KBM-7 (cell line): Measurements from ENCODE around the gene FBXW8.
A peak's percentile ranks its signal among the peaks of the same experiment; 100 is the strongest.

Experiments
- DNase-seq: peaks from one replicate; pipeline ENCODE4 v3.0.0-alpha.2; 2015
- in situ Hi-C: fragments of 300-500 bp; cut with MboI; formaldehyde crosslinking; loops from 2 replicates; pipeline ENCODE4 v1.14.3; 2020; ENCODE audit warnings: low sequenced_read_pairs, low pct_unique_long_range_greater_than_20kb, mixed read lengths

Gene FBXW8

DNA sequence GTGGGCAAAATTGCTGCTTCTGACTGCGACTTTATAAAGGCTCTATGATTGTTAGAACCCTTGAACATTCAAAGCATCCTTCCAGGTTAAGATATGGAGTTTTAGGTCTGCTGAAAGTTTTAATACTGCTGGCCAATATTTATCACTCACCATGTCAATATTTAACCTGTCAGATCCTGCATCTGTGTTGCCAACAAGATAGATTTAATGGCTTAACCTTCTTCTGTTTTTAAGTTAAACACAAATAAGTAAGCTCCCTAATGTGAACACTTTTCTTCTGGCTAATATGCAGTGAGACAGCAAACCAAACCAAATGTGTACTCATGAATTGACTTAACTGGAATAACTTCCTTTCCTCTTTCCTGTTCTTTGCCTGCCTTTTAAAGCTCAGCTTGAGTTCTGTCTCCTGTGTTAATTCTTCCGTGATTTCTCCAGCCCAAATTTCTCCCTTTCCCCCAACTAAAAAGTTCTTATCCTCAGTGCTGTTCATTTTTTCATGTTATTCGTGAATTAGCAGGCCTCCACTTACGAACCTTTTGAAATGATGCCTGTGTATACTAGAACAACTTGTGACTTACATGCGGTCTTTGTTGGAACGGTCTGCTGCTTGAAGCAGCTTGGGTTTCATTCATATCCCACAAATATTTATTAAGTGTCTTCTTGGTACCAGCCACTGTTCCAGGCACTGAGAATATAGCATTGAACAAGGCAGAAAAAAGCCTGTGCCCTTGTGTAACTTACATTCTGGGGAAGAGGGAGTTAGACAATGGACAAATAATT, 9.1 kb downstream of the FBXW8 start:
- in situ Hi-C loops, result no loop called here
- DNase-seq, result no peak

DNA sequence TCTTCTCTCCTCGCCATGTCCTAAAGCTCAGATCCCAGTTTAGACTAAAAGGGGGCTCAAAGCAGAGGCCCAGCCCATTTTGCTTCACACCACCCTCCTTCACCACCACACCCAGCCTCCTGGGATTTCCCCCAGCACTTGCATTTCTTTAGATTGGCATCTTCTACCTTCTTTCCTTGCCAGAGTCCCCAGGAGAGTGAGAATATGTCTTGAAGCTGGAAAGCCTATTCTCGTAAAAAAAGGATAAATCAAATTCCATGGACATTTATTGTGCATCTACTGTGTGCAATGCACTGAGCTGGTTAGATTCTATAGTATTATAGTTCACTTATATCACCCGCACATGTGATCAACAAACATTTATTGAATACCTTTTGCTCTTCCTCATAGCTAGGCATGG, 10.2 kb downstream of the FBXW8 start:
- no peak for DNase-seq

DNA sequence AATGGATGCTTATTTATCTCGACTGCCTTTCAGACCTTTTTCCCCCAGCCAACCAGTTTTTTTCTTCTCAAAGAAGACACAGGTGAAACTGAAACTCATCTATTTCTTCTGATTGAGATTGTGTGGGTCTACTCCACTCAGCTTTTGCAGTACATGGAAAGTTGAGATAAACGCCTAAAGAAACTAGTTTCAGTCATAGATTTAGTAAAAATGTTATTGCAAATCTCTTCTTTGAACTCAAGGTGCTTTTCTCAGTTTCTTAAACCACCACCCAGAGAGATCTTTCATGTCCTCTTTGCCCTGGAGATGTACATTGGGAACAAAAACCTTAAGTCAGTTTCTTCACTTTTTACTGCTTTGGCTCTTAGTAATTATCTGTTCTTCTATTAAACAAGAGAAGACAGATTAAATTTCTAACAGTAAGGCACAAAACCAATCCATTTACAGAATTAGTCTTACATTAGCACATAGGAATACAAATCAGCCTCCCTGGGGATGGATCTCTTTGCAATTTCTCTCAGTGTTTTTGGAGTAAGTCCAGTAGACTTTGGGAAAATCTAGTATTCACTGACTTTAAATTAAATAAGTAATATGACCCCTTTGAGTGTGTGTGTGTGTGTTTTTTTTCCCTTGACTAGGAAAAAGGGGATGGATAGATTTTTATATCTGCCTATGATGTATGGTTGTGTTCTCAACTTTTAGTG, 11.6 kb downstream of the FBXW8 start:
- in situ Hi-C loops, result no loop called here
- no peak for DNase-seq

More for the DNA sequence above, 10.2 kb downstream of the FBXW8 start:
- in situ Hi-C loops, result no loop called here

GRCh38 chr12:116924558-116925453, 14.1 kb downstream of the FBXW8 start:
- in situ Hi-C loops, result no loop called here
- peak; percentile 70 for DNase-seq

DNA sequence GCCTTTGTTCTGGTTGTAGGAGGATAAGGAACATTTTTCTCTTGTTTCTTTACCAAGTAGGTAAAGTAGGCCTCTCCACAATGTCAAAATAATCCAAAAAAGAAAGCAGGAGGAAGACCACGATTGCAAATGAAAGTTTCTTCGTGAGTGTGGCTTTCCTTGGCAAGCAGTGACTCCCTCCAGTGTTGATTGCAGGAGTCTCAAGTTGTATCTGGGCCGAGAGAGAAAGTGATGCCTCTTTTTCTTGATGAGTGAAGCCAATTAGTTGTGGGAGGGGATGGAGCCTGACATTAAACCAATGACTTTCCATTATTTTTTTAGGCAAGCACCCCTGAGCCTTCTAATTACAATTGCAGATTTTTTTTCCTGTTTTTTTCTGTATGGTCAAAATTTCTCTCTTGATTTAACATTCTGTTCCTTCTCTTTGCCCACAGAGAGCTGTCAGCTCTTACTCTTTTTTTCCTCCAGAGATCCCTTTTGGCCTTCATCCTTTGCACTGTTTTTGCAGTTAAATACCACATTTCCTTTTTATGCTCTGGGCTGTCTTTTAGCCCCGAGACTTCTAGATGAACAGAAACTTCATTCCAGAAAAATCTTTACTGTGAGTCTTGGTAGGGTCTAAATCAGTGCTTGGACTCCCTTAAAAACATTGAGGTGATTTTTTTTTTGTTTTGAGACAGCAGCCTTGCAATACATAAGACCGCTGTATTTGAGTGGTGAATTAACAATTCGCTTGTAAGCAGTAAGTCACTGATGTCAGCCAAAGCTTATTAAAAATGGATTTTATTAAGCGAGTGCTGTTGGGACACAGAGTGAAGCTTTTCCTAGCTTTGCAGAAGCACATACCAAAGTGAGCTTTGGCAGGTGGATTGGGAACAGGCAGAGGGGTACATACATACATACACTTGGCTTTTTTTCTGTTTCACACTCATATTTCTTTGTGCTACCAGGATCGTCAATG, 15.8 kb downstream of the FBXW8 start:
- in situ Hi-C loops, result no loop called here
- DNase-seq, result no peak

GRCh38 chr12:116927244-116927940, 16.6 kb downstream of the FBXW8 start:
- in situ Hi-C loops, result no loop called here
- DNase-seq, result no peak

DNA sequence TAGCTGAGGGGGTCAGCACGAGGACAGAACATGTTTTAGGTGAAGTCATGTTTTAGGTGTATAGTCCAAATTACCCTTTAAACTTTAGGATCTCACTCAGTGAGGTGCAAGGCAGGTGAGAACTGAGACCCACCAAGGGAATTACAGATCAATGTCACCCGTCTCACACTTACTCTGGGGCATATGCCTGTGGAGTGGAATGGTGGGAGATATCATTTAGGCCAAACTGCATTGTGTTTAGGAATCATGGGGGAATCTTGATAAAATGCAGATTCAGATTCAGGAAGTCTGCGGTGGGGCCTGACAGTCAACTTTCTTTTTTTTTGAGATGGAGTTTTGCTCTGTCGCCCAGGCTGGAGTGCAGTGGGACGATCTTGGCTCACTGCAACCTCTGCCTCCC, 17.8 kb downstream of the FBXW8 start:
- no peak for DNase-seq
- in situ Hi-C loops, result no loop called here

DNA sequence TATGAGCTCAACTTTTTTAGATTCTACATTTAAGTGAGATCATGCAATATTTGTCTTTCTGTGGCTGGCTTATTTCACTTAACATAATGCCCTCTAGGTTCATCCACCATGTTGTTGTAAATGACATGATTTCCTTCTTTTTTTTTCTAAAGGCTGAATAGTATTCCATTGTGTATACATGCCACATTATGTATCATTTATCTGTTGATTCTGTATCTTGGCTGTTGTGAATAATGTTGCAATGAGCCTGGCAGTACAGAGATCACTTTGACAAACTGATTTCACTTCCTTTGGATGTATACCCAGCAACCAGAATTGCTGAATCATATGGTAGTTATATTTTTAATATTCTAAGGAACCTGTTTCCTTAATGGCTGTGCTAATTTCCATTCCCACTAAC, 19.1 kb downstream of the FBXW8 start:
- in situ Hi-C loops, result no loop called here
- no peak for DNase-seq

DNA sequence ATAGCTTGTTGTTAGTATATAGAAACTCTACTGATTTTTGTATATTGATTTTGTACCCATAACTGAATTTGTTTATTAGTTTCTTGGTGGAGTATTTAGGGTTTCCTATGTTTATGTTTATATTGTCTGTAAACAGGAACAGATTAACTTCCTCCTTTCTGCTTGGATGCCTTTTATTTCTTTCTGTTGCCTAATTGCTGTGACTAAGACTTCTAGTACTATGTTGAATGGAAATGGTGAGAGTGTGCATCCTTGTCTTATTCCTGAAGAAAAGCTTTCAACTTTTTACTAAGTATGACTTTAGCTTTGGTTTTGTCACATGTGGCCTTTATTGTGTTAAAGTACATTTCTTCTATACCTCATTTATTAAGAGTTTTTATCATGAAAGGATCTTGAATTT, 20.9 kb downstream of the FBXW8 start:
- in situ Hi-C loops, result no loop called here
- peak; percentile 30 for DNase-seq

DNA sequence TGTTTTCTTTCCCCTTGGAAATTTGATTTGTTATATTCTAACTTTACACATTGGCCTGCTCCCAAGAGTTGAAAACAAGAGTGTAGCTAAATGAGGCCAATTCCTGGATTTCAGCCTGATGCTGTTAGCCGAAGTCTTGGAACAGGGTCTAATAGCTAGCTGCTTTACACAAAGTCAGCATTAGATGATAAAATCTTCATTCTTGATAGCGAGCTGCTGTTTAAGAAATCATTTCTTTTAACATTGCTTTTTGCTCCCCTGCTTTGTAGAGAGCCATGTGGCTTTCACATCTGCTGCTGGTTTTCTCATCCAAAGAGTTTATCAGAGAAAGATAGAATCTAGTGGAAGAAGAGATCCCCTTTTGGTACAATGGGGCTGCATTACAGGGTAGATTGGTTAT, 22.3 kb downstream of the FBXW8 start:
- no peak for DNase-seq
- in situ Hi-C loops, result no loop called here

GRCh38 chr12:116933512-116934246, 22.9 kb downstream of the FBXW8 start:
- in situ Hi-C loops, result no loop called here
- DNase-seq, result no peak

- DNase-seq, result peak; percentile 9
These were observed 24.4 kb downstream of the FBXW8 start for GRCh38 chr12:116934908-116935705.

GRCh38 chr12:116937640-116938039, 26.9 kb downstream of the FBXW8 start:
- in situ Hi-C loops, result no loop called here
- DNase-seq, result no peak

More at GRCh38 chr12:116934908-116935705, 24.4 kb downstream of the FBXW8 start:
- in situ Hi-C loops, result no loop called here

GRCh38 chr12:116939734-116940133, 29.0 kb downstream of the FBXW8 start:
- in situ Hi-C loops, result no loop called here
- DNase-seq, result no peak

DNA sequence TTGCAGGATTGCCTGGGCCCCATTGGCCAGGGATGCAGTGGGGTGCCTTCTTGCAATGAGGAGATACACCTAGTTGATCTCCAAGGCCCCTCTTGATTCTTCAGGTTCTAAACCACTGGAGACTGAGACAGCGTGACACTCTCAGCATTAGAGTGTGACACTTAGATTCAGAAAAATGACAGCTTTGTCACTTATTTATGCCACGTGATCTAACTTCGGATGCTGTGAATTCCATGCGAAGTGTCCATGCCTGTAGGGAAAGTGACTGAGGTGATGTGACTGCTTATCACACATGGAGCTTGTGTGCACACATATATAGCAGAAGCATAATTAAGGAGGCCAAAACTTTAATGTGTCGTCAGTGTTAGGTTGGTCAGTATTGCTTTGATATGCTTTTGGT, 30.4 kb downstream of the FBXW8 start:
- in situ Hi-C loops, result no loop called here

DNA sequence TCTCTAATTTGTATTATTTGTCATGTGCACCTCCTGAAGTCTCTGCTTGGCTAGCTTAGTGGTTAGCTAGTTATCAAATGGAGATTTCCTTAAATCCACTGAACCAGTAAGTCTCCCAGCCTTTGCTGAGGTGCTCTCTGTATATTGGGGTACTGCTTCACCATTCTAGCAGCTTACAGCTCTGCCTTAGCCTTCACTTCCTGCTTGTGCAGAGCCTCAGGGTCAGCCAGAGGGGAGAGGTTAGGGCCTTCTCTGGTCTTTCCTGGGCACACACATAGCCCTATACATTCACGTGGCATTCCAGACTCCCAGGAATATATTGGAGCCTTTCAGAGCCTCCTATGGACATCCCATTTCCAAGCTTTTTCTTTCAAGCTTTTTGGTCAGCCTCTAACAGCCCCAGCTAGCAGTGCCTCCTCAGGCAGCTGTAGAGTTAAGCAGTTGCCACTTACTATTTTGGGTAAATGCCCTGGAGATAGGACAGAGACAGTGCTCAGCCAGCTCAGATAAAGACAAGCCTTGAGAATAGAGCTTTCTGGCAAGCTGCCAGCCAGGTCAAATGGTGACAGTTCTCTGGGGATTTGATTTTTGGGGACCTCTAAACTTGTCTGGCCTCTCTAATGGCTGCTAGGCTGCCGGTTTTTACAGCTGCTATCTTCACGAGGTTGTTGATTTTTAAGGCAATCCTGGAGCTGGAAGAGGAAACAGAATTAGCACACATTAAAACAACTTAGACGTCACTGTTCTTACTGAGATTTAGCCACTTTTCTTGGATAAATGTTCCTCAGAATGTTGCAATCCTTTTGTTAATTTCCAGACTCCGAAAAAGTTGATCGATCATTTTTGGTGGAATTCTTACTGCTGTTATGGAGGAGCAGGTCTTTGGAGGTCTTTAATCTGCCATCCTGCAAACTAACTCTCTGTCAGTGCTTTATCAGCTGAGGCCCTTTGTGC, 32.9 kb downstream of the FBXW8 start:
- in situ Hi-C loops, result no loop called here

More for the DNA sequence above, 30.4 kb downstream of the FBXW8 start:
- DNase-seq, result no peak

More for the DNA sequence above, 32.9 kb downstream of the FBXW8 start:
- DNase-seq, result no peak
